DOHH2 (cell line): Measurements from ENCODE around the gene ZCCHC17.

ENCODE experiments used
- H3F3A ChIP-seq: fragments of 200-600 bp; sonication (generic), shearing (Covaris generic); 2 replicates; pipeline ENCODE4 v1.6.0; 2016; ENCODE audit warnings: antibody characterized with exemption, mild to moderate bottlenecking; ENCODE audit not compliant: control insufficient read depth, insufficient read depth
- H3K27ac ChIP-seq: fragments of 200-600 bp; sonication (generic); 2 replicates; pipeline ENCODE4 v1.5.1; 2014; ENCODE audit warnings: low read depth, mild to moderate bottlenecking, low read length, moderate library complexity
- H3K27me3 ChIP-seq: fragments of 200-600 bp; sonication (generic); 2 replicates; pipeline ENCODE4 v1.6.1; 2014; ENCODE audit warnings: mild to moderate bottlenecking, low read length, mixed read lengths; ENCODE audit not compliant: control insufficient read depth
- H3K36me3 ChIP-seq: fragments of 200-600 bp; sonication (generic); 2 replicates; pipeline ENCODE4 v1.6.1; 2014; ENCODE audit warnings: mild to moderate bottlenecking, low read length, moderate library complexity, mixed read lengths; ENCODE audit not compliant: control insufficient read depth
- H3K4me1 ChIP-seq: fragments of 200-600 bp; sonication (generic); 2 replicates; pipeline ENCODE4 v1.6.1; 2014; ENCODE audit warnings: mild to moderate bottlenecking, low read length, mixed read lengths; ENCODE audit not compliant: control insufficient read depth
- H3K4me2 ChIP-seq: fragments of 200-600 bp; sonication (generic); 2 replicates; pipeline ENCODE4 v1.6.0; 2014; ENCODE audit warnings: mild to moderate bottlenecking, low read length, moderate library complexity
- H3K4me3 ChIP-seq: fragments of 200-600 bp; sonication (generic); 2 replicates; pipeline ENCODE4 v1.5.1; 2014; ENCODE audit warnings: mild to moderate bottlenecking, low read length, mixed read lengths
- H3K79me2 ChIP-seq: fragments of 200-600 bp; sonication (generic); 2 replicates; pipeline ENCODE4 v1.6.1; 2014; ENCODE audit warnings: mild to moderate bottlenecking, low read length, mixed read lengths; ENCODE audit not compliant: control insufficient read depth
- H3K9me2 ChIP-seq: fragments of 200-600 bp; sonication (generic); replicated peaks from 2 replicates; pipeline ENCODE4 v1.6.1; 2014; ENCODE audit warnings: mild to moderate bottlenecking, low read length, mixed read lengths; ENCODE audit not compliant: control insufficient read depth
- H3K9me3 ChIP-seq: fragments of 200-600 bp; sonication (generic); 2 replicates; pipeline ENCODE4 v1.6.1; 2014; ENCODE audit warnings: antibody characterized with exemption, low read length, mixed read lengths; ENCODE audit not compliant: control insufficient read depth, insufficient read depth
- H4K20me1 ChIP-seq: fragments of 200-600 bp; sonication (generic); 2 replicates; pipeline ENCODE4 v1.6.0; 2014; ENCODE audit warnings: low read depth, mild to moderate bottlenecking, antibody characterized with exemption, low read length, moderate library complexity; ENCODE audit not compliant: control insufficient read depth, insufficient read depth
- EZH2phosphoT487 ChIP-seq: fragments of 200-600 bp; sonication (generic); IDR thresholded peaks from 2 replicates; pipeline ENCODE4 v1.6.1; 2017; ENCODE audit warnings: borderline replicate concordance, mild to moderate bottlenecking, antibody characterized with exemption, low read length, moderate library complexity, mixed read lengths
- TF ChIP-seq, protein P1 (sequence below): fragments of 200-600 bp; sonication (generic); IDR thresholded peaks from one replicate; pipeline ENCODE4 v1.5.1; 2014; ENCODE audit warnings: antibody characterized with exemption, mild to moderate bottlenecking, low read depth, low read length; ENCODE audit not compliant: poor library complexity, severe bottlenecking

The ZCCHC17 gene

DNA sequence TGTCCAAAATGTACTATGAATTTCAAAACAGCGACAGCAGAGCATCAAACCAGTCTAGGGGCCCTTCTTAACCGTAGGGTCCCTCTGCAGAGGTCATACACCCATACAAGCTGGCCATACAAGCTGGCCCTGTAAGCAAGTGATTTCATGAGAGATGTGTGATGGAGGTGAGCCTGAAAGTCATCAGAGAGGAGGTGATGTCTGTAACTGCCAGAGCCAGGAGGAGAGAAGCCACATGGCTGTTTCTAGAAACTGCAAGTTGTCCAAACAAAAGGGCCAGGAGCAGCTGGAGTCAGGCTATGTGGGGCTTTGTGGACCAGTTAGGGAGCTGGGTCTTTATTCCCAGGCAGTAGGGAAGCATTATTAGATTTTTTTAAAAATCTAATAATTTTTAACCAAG, 101.4 kb downstream of the ZCCHC17 start:
- H3K79me2 ChIP-seq: no peaks in the 10 kb centered on the region
- TF ChIP-seq, protein P1, sequence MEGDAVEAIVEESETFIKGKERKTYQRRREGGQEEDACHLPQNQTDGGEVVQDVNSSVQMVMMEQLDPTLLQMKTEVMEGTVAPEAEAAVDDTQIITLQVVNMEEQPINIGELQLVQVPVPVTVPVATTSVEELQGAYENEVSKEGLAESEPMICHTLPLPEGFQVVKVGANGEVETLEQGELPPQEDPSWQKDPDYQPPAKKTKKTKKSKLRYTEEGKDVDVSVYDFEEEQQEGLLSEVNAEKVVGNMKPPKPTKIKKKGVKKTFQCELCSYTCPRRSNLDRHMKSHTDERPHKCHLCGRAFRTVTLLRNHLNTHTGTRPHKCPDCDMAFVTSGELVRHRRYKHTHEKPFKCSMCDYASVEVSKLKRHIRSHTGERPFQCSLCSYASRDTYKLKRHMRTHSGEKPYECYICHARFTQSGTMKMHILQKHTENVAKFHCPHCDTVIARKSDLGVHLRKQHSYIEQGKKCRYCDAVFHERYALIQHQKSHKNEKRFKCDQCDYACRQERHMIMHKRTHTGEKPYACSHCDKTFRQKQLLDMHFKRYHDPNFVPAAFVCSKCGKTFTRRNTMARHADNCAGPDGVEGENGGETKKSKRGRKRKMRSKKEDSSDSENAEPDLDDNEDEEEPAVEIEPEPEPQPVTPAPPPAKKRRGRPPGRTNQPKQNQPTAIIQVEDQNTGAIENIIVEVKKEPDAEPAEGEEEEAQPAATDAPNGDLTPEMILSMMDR: no peak
- no peak for TF ChIP-seq EZH2phosphoT487
- no peaks in the 10 kb centered on the region for H3K9me2 ChIP-seq
- no peaks in the 10 kb centered on the region for H3K9me3 ChIP-seq
- no peaks in the 10 kb centered on the region for H4K20me1 ChIP-seq
- H3K4me1 ChIP-seq: peaks cover 42% of the 10 kb centered on the region
- H3K27me3 ChIP-seq: no peaks in the 10 kb centered on the region
- H3F3A ChIP-seq: 0 out of 2 replicates have a peak, but pooled peaks cover 6% of the 10 kb centered on the region
- H3K36me3 ChIP-seq: no peaks in the 10 kb centered on the region
- H3K27ac ChIP-seq: no peak overlapping the region
- no peak overlapping the region for H3K4me3 ChIP-seq
- H3K4me2 ChIP-seq: no peak overlapping the region

DNA sequence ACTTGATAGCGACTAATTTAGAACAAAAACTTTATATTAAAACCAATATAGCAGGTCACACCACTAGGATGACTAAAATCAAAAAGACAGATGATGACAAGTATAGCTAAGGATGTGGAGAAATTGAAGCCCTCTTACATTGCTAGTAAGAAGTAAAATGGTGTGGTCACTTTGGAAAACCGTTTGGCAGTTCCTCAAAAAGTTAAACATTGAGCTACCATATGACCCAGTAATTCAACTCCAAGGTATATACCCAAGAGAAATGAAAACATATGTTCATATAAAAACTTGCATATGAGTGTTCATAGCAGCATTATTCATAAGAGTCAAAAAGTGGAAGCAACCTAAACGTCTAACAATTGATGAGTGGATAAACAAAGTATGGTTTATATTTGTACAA, 103.1 kb downstream of the ZCCHC17 start:
- Histone ChIP-seq H3K4me1 (peaks cover 29% of the 10 kb centered on the region), H3K36me3 (no peaks in the 10 kb centered on the region), H3K9me3 (no peaks in the 10 kb centered on the region), H3K4me2 (peak overlapping the region; percentile 5; the same call in 1 of the 2 replicates), H3K4me3 (no peak overlapping the region), H3K27ac (no peak overlapping the region), H3K27me3 (no peaks in the 10 kb centered on the region), H3K9me2 (no peaks in the 10 kb centered on the region), H3F3A (0 out of 2 replicates have a peak, but pooled peaks cover 6% of the 10 kb centered on the region), H3K79me2 (no peaks in the 10 kb centered on the region), H4K20me1 (no peaks in the 10 kb centered on the region)
- TF ChIP-seq, protein P1: no peak
- no peak for TF ChIP-seq EZH2phosphoT487

DNA sequence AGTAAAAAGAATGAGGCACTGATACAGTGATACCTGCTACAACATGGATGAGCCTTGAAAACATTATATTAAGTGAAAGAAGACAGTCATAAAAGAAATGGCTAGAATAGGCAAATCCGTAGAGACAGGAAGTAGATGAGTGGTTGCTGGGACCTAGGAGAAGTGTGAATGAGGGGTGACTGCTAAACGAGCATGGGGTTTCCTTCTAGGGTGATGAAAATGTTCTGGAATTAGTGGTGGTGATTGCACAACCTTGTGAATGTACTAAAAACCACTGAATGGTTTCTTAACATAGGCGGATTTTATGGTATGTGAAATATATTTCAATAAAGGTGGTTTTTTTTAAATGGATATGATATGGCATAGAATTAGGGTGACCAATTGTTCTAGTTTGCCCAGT, 103.6 kb downstream of the ZCCHC17 start:
- Histone ChIP-seq H3K27me3 (no peaks in the 10 kb centered on the region), H3K36me3 (no peaks in the 10 kb centered on the region), H3K79me2 (no peaks in the 10 kb centered on the region), H3K27ac (no peak overlapping the region), H3K9me3 (no peaks in the 10 kb centered on the region), H3F3A (0 out of 2 replicates have a peak, but pooled peaks cover 5% of the 10 kb centered on the region), H3K9me2 (no peaks in the 10 kb centered on the region), H4K20me1 (no peaks in the 10 kb centered on the region), H3K4me2 (peak overlapping the region; percentile 5; the same call in 1 of the 2 replicates), H3K4me3 (no peak overlapping the region), H3K4me1 (peaks cover 25% of the 10 kb centered on the region)
- TF ChIP-seq, protein P1: no peak
- TF ChIP-seq EZH2phosphoT487: no peak

DNA sequence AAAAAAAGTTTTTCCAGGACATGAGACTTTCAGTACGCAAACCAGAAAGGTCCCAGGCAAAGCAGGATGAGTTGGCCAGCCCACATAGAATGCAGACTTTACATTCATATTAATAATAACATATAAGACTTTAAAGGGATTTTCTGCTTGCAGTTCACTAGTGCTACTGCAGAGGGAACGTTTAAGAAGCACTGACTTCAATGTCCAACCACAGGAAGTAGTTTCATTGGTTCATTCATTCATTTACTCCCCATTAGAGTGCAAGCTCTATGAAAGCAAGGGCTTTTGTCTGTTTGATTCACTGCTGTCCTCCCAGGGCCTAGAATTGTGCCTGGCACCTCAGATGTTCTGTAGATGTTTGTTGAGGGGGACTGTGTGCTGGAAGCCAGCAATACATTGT, 104.4 kb downstream of the ZCCHC17 start:
- Histone ChIP-seq H3K4me1 (peaks cover 20% of the 10 kb centered on the region), H3K27ac (no peak overlapping the region), H4K20me1 (no peaks in the 10 kb centered on the region), H3K9me3 (no peaks in the 10 kb centered on the region), H3F3A (no peaks in the 10 kb centered on the region), H3K4me2 (no peak overlapping the region), H3K4me3 (no peak overlapping the region), H3K79me2 (no peaks in the 10 kb centered on the region), H3K27me3 (no peaks in the 10 kb centered on the region), H3K9me2 (no peaks in the 10 kb centered on the region), H3K36me3 (no peaks in the 10 kb centered on the region)
- TF ChIP-seq, protein P1: no peak
- TF ChIP-seq EZH2phosphoT487: no peak
